Measurements from ENCODE around the gene LNX2. TPM values are rescaled to one million over a fixed set of nuclear protein-coding genes. Genes with fewer than 3 reads are reported as not detected.

The LNX2 gene
- total RNA-seq, 3 donors from 2014 or later, result 5.9 to 19.3 (median 19.2) TPM

DNA sequence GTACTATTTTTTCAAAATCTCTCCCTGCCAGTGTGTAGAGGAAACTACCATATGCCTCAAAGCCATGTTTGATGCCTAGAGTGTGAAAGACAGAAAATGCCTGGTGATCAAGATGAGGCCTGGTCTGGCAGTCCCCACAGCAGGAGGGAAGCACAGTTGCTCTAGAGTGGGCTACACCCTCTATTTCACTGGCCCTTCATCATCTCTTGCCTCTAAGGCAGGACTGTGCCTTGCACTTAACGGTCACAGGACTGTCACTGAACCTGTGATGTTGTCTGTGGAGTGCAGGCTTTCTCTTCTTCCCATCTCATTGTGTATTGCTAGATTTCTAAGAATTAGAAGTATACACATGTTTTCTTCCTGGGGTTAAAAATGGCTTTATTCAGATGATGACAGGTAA lies 17.7 kb upstream of the LNX2 start:
- no peak for DNase-seq (ENCODE audit: low spot score in 2 of 2)
- no peaks in the 10 kb centered on the region for H3K27me3 ChIP-seq
- H3K4me3 ChIP-seq, result no peak overlapping the region
- H3K36me3 ChIP-seq, result no peaks in the 10 kb centered on the region
- H3K4me1 ChIP-seq, result peaks cover 0 to 19% of the 10 kb centered on the region in 2 donors
- H3K9me3 ChIP-seq, result no peaks in the 10 kb centered on the region
- peak overlapping the region in 1 of 2 donors; percentile 60 for H3K27ac ChIP-seq
- intact Hi-C loops (cut with DNase I; ENCODE audit: low total_unique reads), result no loop called here
- TF ChIP-seq POLR2A (IDR thresholded peaks at IDR 0.05), result no peak
- no peak for TF ChIP-seq CTCF (IDR thresholded peaks at IDR 0.05)
- no peak for TF ChIP-seq POLR2AphosphoS5 (IDR thresholded peaks at IDR 0.05)

- TF ChIP-seq CTCF (IDR thresholded peaks at IDR 0.05), result no peak
- TF ChIP-seq POLR2A (IDR thresholded peaks at IDR 0.05), result no peak
- no peak for TF ChIP-seq POLR2AphosphoS5 (IDR thresholded peaks at IDR 0.05)
- Histone ChIP-seq H3K27ac (no peak overlapping the region), H3K27me3 (no peaks in the 10 kb centered on the region), H3K4me3 (no peak overlapping the region), H3K9me3 (no peaks in the 10 kb centered on the region), H3K36me3 (no peaks in the 10 kb centered on the region), H3K4me1 (peaks cover 0 to 19% of the 10 kb centered on the region in 2 donors)
- no peak for DNase-seq (ENCODE audit: low spot score in 2 of 2)
- intact Hi-C loops (cut with DNase I; ENCODE audit: low total_unique reads), result no loop called here
These were observed 16.9 kb upstream of the LNX2 start for GRCh38 chr13:27637289-27637626.

- DNase-seq (ENCODE audit: low spot score in 2 of 2), result no peak
- Histone ChIP-seq H3K27me3 (no peaks in the 10 kb centered on the region), H3K9me3 (no peaks in the 10 kb centered on the region), H3K36me3 (no peaks in the 10 kb centered on the region), H3K27ac (no peak overlapping the region), H3K4me1 (peaks cover 0 to 19% of the 10 kb centered on the region in 2 donors), H3K4me3 (no peak overlapping the region)
- no peak for TF ChIP-seq CTCF (IDR thresholded peaks at IDR 0.05)
- TF ChIP-seq POLR2A (IDR thresholded peaks at IDR 0.05), result no peak
- TF ChIP-seq POLR2AphosphoS5 (IDR thresholded peaks at IDR 0.05), result no peak
- intact Hi-C loops (cut with DNase I; ENCODE audit: low total_unique reads), result no loop called here
These were observed 16.4 kb upstream of the LNX2 start for GRCh38 chr13:27636589-27637288.

DNA sequence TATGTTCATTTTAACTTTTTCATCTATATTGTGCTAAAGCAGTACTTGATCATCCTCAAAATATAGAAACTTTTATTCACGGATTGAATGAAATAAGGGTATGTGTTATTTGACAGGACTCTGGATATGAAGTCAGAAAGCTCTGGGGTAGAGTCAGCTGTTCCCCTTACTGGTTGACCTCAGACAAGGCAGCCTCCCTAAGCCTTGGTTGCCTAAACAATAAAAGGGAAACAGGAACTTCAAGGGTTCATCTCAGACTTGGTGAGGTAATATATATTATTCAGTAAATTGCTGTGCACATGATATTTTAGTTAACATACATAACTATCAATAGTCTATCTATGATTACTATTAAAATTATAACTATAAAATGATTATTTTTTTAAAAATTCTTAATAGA lies 14.9 kb upstream of the LNX2 start:
- no peaks in the 10 kb centered on the region for H3K36me3 ChIP-seq
- no peak for TF ChIP-seq CTCF (IDR thresholded peaks at IDR 0.05)
- TF ChIP-seq POLR2AphosphoS5 (IDR thresholded peaks at IDR 0.05), result no peak
- no peak for TF ChIP-seq POLR2A (IDR thresholded peaks at IDR 0.05)
- H3K4me1 ChIP-seq, result peaks cover 0 to 19% of the 10 kb centered on the region in 2 donors
- no peaks in the 10 kb centered on the region for H3K27me3 ChIP-seq
- no peaks in the 10 kb centered on the region for H3K9me3 ChIP-seq
- peak overlapping the region in 1 of 2 donors; percentile 69 for H3K27ac ChIP-seq
- intact Hi-C loops (cut with DNase I; ENCODE audit: low total_unique reads), result no loop called here
- H3K4me3 ChIP-seq, result no peak overlapping the region
- DNase-seq (ENCODE audit: low spot score in 2 of 2), result no peak

DNA sequence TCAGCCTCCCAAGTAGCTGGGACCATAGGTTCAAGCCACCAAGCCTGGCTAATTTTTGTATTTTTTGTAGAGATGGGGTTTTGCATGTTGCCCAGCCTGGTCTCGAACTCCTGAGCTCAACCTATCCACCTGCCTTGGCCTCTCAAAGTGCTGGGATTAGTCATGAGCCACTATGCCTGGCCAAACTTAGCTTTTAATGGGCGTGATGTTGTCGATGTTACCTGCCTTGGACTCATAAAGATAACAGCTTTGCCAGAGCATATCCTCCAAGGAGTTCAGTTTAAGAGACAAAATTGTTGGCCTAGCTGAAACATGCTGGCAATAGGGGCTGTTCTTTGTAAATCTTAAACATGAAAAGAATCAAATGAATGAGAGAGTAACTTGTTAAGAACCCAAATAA lies 14.5 kb upstream of the LNX2 start:
- Histone ChIP-seq H3K27me3 (no peaks in the 10 kb centered on the region), H3K9me3 (no peaks in the 10 kb centered on the region), H3K27ac (peak overlapping the region; percentile 33 to 69), H3K4me3 (no peak overlapping the region), H3K36me3 (no peaks in the 10 kb centered on the region), H3K4me1 (peaks cover 0 to 19% of the 10 kb centered on the region in 2 donors)
- intact Hi-C loops (cut with DNase I; ENCODE audit: low total_unique reads), result no loop called here
- no peak for DNase-seq (ENCODE audit: low spot score in 2 of 2)
- TF ChIP-seq CTCF (IDR thresholded peaks at IDR 0.05) (no peak), POLR2A (IDR thresholded peaks at IDR 0.05) (no peak), POLR2AphosphoS5 (IDR thresholded peaks at IDR 0.05) (no peak)

Measured in breast epithelium (tissue), 4 donors.